ENCODE measurements around the gene HEATR1. TPM values are rescaled to one million over a fixed set of nuclear protein-coding genes. Genes with fewer than 3 reads are reported as not detected.

Gene HEATR1, protein sequence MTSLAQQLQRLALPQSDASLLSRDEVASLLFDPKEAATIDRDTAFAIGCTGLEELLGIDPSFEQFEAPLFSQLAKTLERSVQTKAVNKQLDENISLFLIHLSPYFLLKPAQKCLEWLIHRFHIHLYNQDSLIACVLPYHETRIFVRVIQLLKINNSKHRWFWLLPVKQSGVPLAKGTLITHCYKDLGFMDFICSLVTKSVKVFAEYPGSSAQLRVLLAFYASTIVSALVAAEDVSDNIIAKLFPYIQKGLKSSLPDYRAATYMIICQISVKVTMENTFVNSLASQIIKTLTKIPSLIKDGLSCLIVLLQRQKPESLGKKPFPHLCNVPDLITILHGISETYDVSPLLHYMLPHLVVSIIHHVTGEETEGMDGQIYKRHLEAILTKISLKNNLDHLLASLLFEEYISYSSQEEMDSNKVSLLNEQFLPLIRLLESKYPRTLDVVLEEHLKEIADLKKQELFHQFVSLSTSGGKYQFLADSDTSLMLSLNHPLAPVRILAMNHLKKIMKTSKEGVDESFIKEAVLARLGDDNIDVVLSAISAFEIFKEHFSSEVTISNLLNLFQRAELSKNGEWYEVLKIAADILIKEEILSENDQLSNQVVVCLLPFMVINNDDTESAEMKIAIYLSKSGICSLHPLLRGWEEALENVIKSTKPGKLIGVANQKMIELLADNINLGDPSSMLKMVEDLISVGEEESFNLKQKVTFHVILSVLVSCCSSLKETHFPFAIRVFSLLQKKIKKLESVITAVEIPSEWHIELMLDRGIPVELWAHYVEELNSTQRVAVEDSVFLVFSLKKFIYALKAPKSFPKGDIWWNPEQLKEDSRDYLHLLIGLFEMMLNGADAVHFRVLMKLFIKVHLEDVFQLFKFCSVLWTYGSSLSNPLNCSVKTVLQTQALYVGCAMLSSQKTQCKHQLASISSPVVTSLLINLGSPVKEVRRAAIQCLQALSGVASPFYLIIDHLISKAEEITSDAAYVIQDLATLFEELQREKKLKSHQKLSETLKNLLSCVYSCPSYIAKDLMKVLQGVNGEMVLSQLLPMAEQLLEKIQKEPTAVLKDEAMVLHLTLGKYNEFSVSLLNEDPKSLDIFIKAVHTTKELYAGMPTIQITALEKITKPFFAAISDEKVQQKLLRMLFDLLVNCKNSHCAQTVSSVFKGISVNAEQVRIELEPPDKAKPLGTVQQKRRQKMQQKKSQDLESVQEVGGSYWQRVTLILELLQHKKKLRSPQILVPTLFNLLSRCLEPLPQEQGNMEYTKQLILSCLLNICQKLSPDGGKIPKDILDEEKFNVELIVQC (N-terminal part only)
- 12.8 TPM for total RNA-seq
- long read RNA-seq, partial matches to known transcripts: 2 of 5 reads
- long read RNA-seq, other reads (novel, unspliced or antisense): 3 of 5 reads

DNA sequence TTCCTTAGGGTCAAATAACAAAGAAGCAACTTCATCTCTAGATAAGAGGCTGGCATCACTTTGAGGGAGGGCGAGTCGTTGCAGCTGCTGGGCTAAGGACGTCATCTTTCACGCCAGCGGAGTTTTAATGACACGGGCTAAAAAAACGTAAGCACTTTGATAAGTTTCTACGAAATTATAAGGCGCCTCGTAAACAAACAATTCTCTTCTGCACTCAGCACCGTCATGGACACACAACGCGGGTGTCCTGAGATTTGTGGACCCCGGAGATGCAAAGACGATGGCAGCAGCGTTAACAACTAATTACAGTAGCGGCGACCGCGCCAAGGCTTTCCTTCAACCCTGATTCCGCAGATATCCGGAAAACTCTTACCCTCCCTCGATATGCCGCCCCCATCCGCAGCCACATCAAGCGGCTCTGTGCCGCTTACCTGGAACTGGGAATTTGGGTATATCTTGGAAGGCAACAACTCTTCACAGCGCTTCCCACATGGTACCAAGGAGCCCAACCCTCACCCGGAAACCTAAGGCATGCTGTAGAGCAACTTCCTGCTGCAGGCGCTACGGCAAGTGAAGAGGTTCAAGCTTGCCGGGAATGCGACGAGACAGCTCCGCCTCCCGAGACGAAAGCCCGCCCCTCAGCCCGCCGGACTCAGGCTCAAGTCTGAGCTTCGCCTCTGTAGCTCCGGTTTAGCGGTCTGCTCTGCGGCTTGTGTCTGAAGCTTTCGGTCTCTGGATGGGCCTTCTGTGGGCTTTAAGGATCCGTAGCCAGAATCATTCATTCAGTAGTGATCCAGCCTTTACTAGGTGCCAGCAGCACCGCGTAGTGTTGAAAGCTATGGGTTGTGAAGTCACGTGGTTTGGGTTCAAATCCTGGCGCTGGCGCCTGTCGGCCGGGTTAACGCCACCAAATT, at the start of gene HEATR1:
TSS of gene HEATR1 (minus strand) at position 526 of the 914 bp plus-strand sequence. CDS start at position 105, 421 bp downstream.
- H3K9me3 ChIP-seq (replicated peaks): no peaks in the 10 kb centered on the region
- intact Hi-C loops (cut with micrococcal nuclease): no loop called here
- peak within 1 kb of the TSS; percentile 90 for H3K27ac ChIP-seq (replicated peaks)
- peak within 1 kb of the TSS; percentile 88 for H3K4me3 ChIP-seq
- TF ChIP-seq, protein P1, sequence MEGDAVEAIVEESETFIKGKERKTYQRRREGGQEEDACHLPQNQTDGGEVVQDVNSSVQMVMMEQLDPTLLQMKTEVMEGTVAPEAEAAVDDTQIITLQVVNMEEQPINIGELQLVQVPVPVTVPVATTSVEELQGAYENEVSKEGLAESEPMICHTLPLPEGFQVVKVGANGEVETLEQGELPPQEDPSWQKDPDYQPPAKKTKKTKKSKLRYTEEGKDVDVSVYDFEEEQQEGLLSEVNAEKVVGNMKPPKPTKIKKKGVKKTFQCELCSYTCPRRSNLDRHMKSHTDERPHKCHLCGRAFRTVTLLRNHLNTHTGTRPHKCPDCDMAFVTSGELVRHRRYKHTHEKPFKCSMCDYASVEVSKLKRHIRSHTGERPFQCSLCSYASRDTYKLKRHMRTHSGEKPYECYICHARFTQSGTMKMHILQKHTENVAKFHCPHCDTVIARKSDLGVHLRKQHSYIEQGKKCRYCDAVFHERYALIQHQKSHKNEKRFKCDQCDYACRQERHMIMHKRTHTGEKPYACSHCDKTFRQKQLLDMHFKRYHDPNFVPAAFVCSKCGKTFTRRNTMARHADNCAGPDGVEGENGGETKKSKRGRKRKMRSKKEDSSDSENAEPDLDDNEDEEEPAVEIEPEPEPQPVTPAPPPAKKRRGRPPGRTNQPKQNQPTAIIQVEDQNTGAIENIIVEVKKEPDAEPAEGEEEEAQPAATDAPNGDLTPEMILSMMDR (IDR thresholded peaks at IDR 0.05; ENCODE audit: borderline replicate concordance): peak; percentile 11
- H3K36me3 ChIP-seq: peaks cover 13% of the 10 kb centered on the region
- DNase-seq: peak; percentile 94
- H3K4me1 ChIP-seq: peaks cover 30% of the 10 kb centered on the region
- H3K27me3 ChIP-seq (ENCODE audit: low read depth): no peaks in the 10 kb centered on the region

DNA sequence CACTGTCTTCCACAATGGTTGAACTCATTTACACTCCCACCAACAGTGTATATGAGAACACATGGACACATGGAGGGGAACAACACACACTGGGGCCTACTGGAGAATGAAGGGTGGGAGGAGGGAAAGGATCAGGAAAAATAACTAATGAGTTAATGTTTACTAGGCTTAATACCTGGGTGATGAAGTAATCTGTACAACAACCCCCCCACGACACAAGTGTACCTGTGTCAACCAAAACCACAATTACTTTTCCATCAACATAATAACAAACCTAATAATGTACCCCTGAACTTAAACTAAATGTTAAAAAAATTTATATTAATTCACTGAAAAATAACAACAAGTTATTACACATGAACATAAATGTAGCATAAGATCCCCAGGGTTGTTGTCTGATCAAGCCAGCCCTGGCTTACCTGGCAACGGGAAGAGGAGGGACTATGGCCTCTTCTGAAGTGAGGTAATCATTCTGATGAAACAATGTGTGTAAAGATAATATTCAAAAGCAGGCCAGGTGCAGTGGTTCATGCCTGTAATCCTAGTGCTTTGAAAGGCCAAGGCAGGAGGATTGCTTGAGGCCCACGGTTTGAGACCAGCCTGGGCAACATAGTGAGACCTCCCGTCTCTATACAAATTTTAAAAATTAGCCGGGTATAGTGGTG, 40.8 kb upstream of the HEATR1 start:
- Histone ChIP-seq H3K9me3 (replicated peaks) (no peaks in the 10 kb centered on the region), H3K27ac (replicated peaks) (no peak overlapping the region), H3K4me3 (no peak overlapping the region), H3K36me3 (no peaks in the 10 kb centered on the region), H3K27me3 (ENCODE audit: low read depth) (no peaks in the 10 kb centered on the region), H3K4me1 (no peaks in the 10 kb centered on the region)
- DNase-seq: no peak
- intact Hi-C loops (cut with micrococcal nuclease): no loop called here
- TF ChIP-seq, protein P1 (IDR thresholded peaks at IDR 0.05; ENCODE audit: borderline replicate concordance): no peak

DNA sequence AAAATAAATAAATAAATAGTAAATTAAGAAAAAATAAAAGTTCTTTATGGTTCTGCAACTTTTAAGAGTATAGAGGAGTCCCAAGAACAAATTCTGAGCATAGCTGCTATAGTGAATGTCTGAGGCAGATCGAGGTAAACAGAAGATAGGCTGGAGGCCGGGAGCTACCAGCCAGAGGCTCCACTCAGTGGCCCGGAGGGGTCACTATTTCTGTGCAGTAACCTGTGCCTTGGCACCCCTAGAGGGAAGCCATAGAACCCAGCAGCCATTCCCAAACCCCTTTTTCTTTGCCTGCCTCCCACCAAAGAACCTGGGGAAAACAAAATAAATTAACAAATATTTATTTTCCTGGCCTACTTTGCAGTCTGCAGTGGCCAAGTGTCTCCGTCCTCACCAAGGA, 38.4 kb upstream of the HEATR1 start:
- TF ChIP-seq, protein P1 (IDR thresholded peaks at IDR 0.05; ENCODE audit: borderline replicate concordance): no peak
- Histone ChIP-seq H3K27me3 (ENCODE audit: low read depth) (no peaks in the 10 kb centered on the region), H3K4me1 (peaks cover 4% of the 10 kb centered on the region), H3K9me3 (replicated peaks) (no peaks in the 10 kb centered on the region), H3K4me3 (no peak overlapping the region), H3K36me3 (no peaks in the 10 kb centered on the region), H3K27ac (replicated peaks) (no peak overlapping the region)
- intact Hi-C loops (cut with micrococcal nuclease): no loop called here
- DNase-seq: no peak

DNA sequence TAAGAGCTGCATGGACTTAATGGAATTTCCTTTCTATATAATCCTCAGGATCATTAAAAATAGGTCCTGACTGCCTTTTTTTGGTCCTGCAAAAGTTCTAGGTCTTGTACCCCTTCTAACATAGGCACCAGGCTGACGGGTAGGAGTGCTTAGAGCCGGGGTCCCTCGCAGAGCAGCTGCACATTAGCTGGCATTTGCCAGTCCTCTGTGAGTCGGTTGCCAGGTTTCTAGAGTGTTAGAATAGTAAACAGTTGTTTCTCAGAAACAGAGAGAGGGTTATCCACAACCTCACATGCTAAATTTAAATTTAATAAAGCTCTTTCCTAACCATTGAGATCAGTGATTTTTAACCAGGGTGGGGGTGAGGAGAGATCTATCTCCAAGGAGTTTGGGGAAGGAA, 35.4 kb upstream of the HEATR1 start:
- Histone ChIP-seq H3K4me3 (peak overlapping the region; percentile 53), H3K27ac (replicated peaks) (peak overlapping the region; percentile 75), H3K9me3 (replicated peaks) (no peaks in the 10 kb centered on the region), H3K36me3 (no peaks in the 10 kb centered on the region), H3K4me1 (peaks cover 4% of the 10 kb centered on the region), H3K27me3 (ENCODE audit: low read depth) (no peaks in the 10 kb centered on the region)
- TF ChIP-seq, protein P1 (IDR thresholded peaks at IDR 0.05; ENCODE audit: borderline replicate concordance): no peak
- no peak for DNase-seq
- intact Hi-C loops (cut with micrococcal nuclease): no loop called here
